K562 (cell line): ENCODE data around the gene CGN. TPM values are rescaled to one million over a fixed set of nuclear protein-coding genes. Genes with fewer than 3 reads are reported as not detected.

Experiments
- ATAC-seq: fragments of 200-7000 bp; cut with Tn5 transposase; 3 replicates; pipeline ENCODE4 v1.9.1; 2020; ENCODE audit warnings: moderate library complexity
- BruUV-seq: library from RNA; stranded (reverse); fragments of 400-500 nt; replicated peaks from 2 replicates; lab custom pipeline; 2021; lab: Mats Ljungman, UMichigan
- CTCF ChIA-PET: fragments of 300-600 bp; formaldehyde crosslinking; extraction: SDS; loops from one replicate; lab custom pipeline; 2021; ENCODE audit warnings: low intra/inter-chr PET ratio; lab: Yijun Ruan, JAX
- POLR2A ChIA-PET: fragments of 300-600, 350-650 bp; sonication (Branson Sonifier 250); formaldehyde crosslinking; extraction: SDS; loops from one replicate; lab custom pipeline; 2021; ENCODE audit warnings: antibody characterized with exemption, inconsistent platforms; lab: Yijun Ruan, JAX
- DNase-seq, 4 experiments: peaks; one replicate each; pipeline versions ENCODE4 v3.0.0 to v3.0.0-alpha.2; 2011 to 2018; ENCODE audit warnings: low spot score in 3 of 4, mixed read lengths in 3 of 4; ENCODE audit errors: extremely low read depth in 1 of 4
- FAIRE-seq: peaks from 2 replicates; lab custom pipeline; 2011; peaks lifted over from hg19 to GRCh38; lab: Jason Lieb, UNC
- H2AFZ ChIP-seq: 2 replicates; pipeline ENCODE4 v1.6.0; 2011; ENCODE audit warnings: low read depth, low read length, control low read depth, inconsistent platforms
- H3K27ac ChIP-seq: fragments of 200-600 bp; 3 replicates; pipeline ENCODE4 v1.8.0; 2011; ENCODE audit warnings: low read depth, mild to moderate bottlenecking, control low read depth, inconsistent platforms, low read length, moderate library complexity, mixed read lengths; ENCODE audit errors: extremely low read depth
- H3K27me3 ChIP-seq, 2 experiments: fragments of 300-600 bp in 1 of 2; 2 replicates in 1 of 2; 3 replicates in 1 of 2; pipeline versions ENCODE4 v1.6.0 to v1.8.0; 2011; ENCODE audit warnings: inconsistent platforms in 2 of 2, low read length in 2 of 2, mild to moderate bottlenecking in 1 of 2, mixed read lengths in 1 of 2, moderate library complexity in 1 of 2; ENCODE audit not compliant: control insufficient read depth in 2 of 2, insufficient read depth in 2 of 2
- H3K36me3 ChIP-seq: fragments of 300-600 bp; 3 replicates; pipeline ENCODE4 v1.8.0; 2011; ENCODE audit warnings: mild to moderate bottlenecking, low read length, inconsistent platforms; ENCODE audit not compliant: control insufficient read depth, insufficient read depth
- H3K4me1 ChIP-seq, 2 experiments: fragments of 200-600 bp in 1 of 2; replicated peaks in 1 of 2; 2 replicates in 1 of 2; 3 replicates in 1 of 2; pipeline versions ENCODE4 v1.5.1 to v1.8.0; 2011; ENCODE audit warnings: inconsistent platforms in 2 of 2, low read length in 2 of 2, mild to moderate bottlenecking in 1 of 2, mixed read lengths in 1 of 2, moderate library complexity in 1 of 2; ENCODE audit not compliant: control insufficient read depth in 2 of 2, insufficient read depth in 2 of 2
- H3K4me2 ChIP-seq: 2 replicates; pipeline ENCODE4 v1.6.1; 2011; ENCODE audit warnings: low read length, control low read depth, inconsistent platforms, mixed read lengths; ENCODE audit not compliant: insufficient read depth
- H3K4me3 ChIP-seq: fragments of 200-600 bp; sonication (generic), shearing (Covaris generic); 2 replicates; pipeline ENCODE4 v1.5.1; 2016; ENCODE audit warnings: control low read depth, inconsistent platforms
- H3K79me2 ChIP-seq: fragments of 200-600 bp; 3 replicates; pipeline ENCODE4 v1.8.0; 2011; ENCODE audit warnings: low read length, inconsistent platforms; ENCODE audit not compliant: control insufficient read depth, insufficient read depth
- H3K9ac ChIP-seq, 2 experiments: 2 replicates each; pipeline versions ENCODE4 v1.6.0 to v1.6.1; 2011; ENCODE audit warnings: low read depth in 2 of 2, low read length in 2 of 2, control low read depth in 1 of 2, inconsistent platforms in 1 of 2, mild to moderate bottlenecking in 1 of 2, mixed read lengths in 1 of 2; ENCODE audit not compliant: insufficient read depth in 1 of 2
- H3K9me1 ChIP-seq: one replicate; pipeline ENCODE4 v1.6.0; 2011; ENCODE audit warnings: inconsistent platforms, mild to moderate bottlenecking, low read length, moderate library complexity; ENCODE audit not compliant: control insufficient read depth, insufficient read depth
- H3K9me3 ChIP-seq: replicated peaks from 2 replicates; pipeline ENCODE4 v1.5.1; 2011; ENCODE audit warnings: low read depth, low read length, inconsistent platforms; ENCODE audit not compliant: control insufficient read depth, insufficient read depth
- H4K20me1 ChIP-seq: replicated peaks from 2 replicates; pipeline ENCODE4 v1.6.1; 2011; ENCODE audit warnings: low read length, inconsistent platforms, mixed read lengths; ENCODE audit not compliant: control insufficient read depth, insufficient read depth
- AFF4 ChIP-seq: sonication (generic); formaldehyde crosslinking; IDR thresholded peaks from 2 replicates; pipeline ENCODE4 v1.8.0; 2023; ENCODE audit warnings: mild to moderate bottlenecking, missing genetic modification reagents
- GABPB2 ChIP-seq: fragments of 250-450 bp; sonication (Bioruptor Pico); conservative IDR thresholded peaks from 2 replicates; pipeline ENCODE4 v1.5.1; 2021; ENCODE audit warnings: mild to moderate bottlenecking
- NFRKB ChIP-seq: fragments of 450-650 bp; IDR thresholded peaks from 2 replicates; pipeline ENCODE4 v1.6.1; 2016; ENCODE audit warnings: low read depth
- NR1H2 ChIP-seq: sonication (generic); formaldehyde crosslinking; IDR thresholded peaks from 2 replicates; pipeline ENCODE4 v1.4.0; 2020; ENCODE audit warnings: mild to moderate bottlenecking, missing genetic modification reagents
- STAT5B ChIP-seq: fragments of 250-450 bp; sonication (Bioruptor Pico); IDR thresholded peaks from 2 replicates; pipeline ENCODE4 v1.8.0; 2021; ENCODE audit warnings: mild to moderate bottlenecking, inconsistent platforms
- ZBTB49 ChIP-seq: sonication (generic); formaldehyde crosslinking; IDR thresholded peaks from 2 replicates; pipeline ENCODE4 v1.8.0; 2022; ENCODE audit warnings: missing genetic modification reagents, mild to moderate bottlenecking, borderline replicate concordance
- ZNF184 ChIP-seq: sonication (generic); formaldehyde crosslinking; IDR thresholded peaks from 2 replicates; pipeline ENCODE4 v1.5.0; 2020; ENCODE audit warnings: missing genetic modification reagents
- WGBS: fragments of 100-300 bp; shearing (Covaris generic); methylation state at CpG from one replicate; pipeline ENCODE4 v1.1.6; 2016; ENCODE audit warnings: low coverage, mixed read lengths; ENCODE audit not compliant: insufficient coverage; ENCODE audit errors: missing lambda C conversion rate; 5-methylcytosine and 5-hydroxymethylcytosine counted together
- in situ Hi-C: fragments of 300-500 bp; cut with MboI; formaldehyde crosslinking; loops from 4 replicates; pipeline ENCODE4 v1.15.0; 2018; ENCODE audit warnings: inconsistent platforms, mixed read lengths
- intact Hi-C: fragments of 100-400 bp; cut with micrococcal nuclease; formaldehyde crosslinking; loops from 2 replicates; pipeline ENCODE4 v1.14.2; 2022
- polyA plus RNA-seq, 8 experiments: library from polyadenylated mRNA; depleted of rRNA in 4 of 8; stranded (reverse) in 5 of 8; unstranded in 3 of 8; fragments of >200 nt; fragmentation: Nextera tagmentation in 2 of 8; fragmentation: Illumina TruSeq in 1 of 8; extraction: Ambion mirVana in 2 of 8; extraction: Trizol in 1 of 8; gene quantifications; 2 replicates each; pipeline versions ENCODE4 v1.2.1 to v1.2.3, GENCODE V29; 2011 to 2014; ENCODE audit warnings: inconsistent platforms in 1 of 8, missing spikeins in 1 of 8
- total RNA-seq, 7 experiments: library from RNA; depleted of rRNA in 6 of 7; stranded (reverse); fragments of >200 nt in 6 of 7; fragmentation: Illumina TruSeq in 2 of 7; extraction: Trizol in 2 of 7; gene quantifications; 2 replicates each; pipeline versions ENCODE4 v1.2.1 to v1.2.3, GENCODE V29; 2011 to 2021; ENCODE audit warnings: low replicate concordance in 1 of 7

Gene CGN
- total and polyA plus RNA-seq, 9 of the 15 experiments (the other 6 are each of a cell fraction or from before 2014, with no cell fraction given): 0.03 to 1.4 (median 0.14) TPM; not detected in 2

- no peaks in the 10 kb centered on the region for H3K79me2 ChIP-seq
- H3K9me1 ChIP-seq: no peaks in the 10 kb centered on the region
- 9% methylated on average over 7 of the region's 7 CpGs for WGBS
- peaks cover 45 to 61% of the 10 kb centered on the region in 2 experiments; a peak in 4 of 5 replicates for H3K27me3 ChIP-seq
- no peak overlapping the region; a peak in 1 of 4 replicates for H3K9ac ChIP-seq
- CTCF ChIA-PET: interaction anchor here (0.9 kb wide), 1 partner anchor 310 kb away, joined by 3 read pairs; no protein-coding TSS in a partner anchor
- no peaks in the 10 kb centered on the region for H4K20me1 ChIP-seq
- H3K4me3 ChIP-seq: no peak overlapping the region
- H3K9me3 ChIP-seq: no peaks in the 10 kb centered on the region
- no peak for FAIRE-seq
- TF ChIP-seq AFF4 (CRISPR knock-in tag): no peak
- TF ChIP-seq ZBTB49 (CRISPR knock-in tag): no peak
- TF ChIP-seq GABPB2 (CRISPR knock-in tag): no peak
- TF ChIP-seq STAT5B: no peak
- TF ChIP-seq NR1H2 (CRISPR knock-in tag): no peak
- no peak for TF ChIP-seq NFRKB
- no peak for TF ChIP-seq ZNF184
- BruUV-seq: no TSS peak
- no peak overlapping the region for H3K4me2 ChIP-seq
- POLR2A ChIA-PET: interaction anchor here (0.7 to 1.5 kb wide), 3 partner anchors 10 to 19 kb away, joined by 3 to 5 read pairs (median 3); no protein-coding TSS in a partner anchor
- DNase-seq: no peak
- H3K36me3 ChIP-seq: no peaks in the 10 kb centered on the region
- intact Hi-C loops (no loop called here), in situ Hi-C loops (no loop called here)
- H3K27ac ChIP-seq: no peak overlapping the region
- H2AFZ ChIP-seq: no peak overlapping the region
- peaks cover 2 to 15% of the 10 kb centered on the region in 2 experiments; a peak in 3 of 5 replicates for H3K4me1 ChIP-seq
- no peak for ATAC-seq
Measured at GRCh38 chr1:151526735-151527525, 15.7 kb downstream of the CGN start.
